Measurements from ENCODE around the gene HMHB1.

HMHB1 gene

DNA sequence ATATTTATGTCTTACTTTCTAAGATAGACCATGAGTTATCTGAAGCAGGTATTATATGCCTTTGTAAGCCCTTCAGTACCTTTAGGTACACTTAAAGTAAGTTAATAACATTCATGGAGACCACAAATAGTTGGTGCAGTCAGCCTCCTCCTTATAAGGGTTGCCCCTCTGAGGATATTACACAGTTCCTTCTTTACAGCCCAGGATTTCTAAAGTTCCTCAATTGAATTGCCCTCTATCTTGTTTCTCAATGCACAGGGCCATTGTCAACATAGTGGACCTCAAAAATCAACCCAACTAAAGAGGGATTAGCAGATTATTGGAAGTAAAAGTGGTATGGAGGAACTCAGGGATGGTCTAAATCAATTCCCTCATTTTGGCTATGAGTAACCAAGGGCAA, 50.3 kb downstream of the HMHB1 start:
- Mint-ChIP-seq H3K4me3 (no peak overlapping the region), H3K27ac (no peak overlapping the region), H3K4me1 (peaks cover 40% of the 10 kb centered on the region), H3K9me3 (peaks cover 8% of the 10 kb centered on the region), H3K36me3 (ENCODE audit: low read depth) (no peaks in the 10 kb centered on the region), H3K27me3 (ENCODE audit: low read depth, poor library complexity) (no peaks in the 10 kb centered on the region)
- TF ChIP-seq, protein P1, sequence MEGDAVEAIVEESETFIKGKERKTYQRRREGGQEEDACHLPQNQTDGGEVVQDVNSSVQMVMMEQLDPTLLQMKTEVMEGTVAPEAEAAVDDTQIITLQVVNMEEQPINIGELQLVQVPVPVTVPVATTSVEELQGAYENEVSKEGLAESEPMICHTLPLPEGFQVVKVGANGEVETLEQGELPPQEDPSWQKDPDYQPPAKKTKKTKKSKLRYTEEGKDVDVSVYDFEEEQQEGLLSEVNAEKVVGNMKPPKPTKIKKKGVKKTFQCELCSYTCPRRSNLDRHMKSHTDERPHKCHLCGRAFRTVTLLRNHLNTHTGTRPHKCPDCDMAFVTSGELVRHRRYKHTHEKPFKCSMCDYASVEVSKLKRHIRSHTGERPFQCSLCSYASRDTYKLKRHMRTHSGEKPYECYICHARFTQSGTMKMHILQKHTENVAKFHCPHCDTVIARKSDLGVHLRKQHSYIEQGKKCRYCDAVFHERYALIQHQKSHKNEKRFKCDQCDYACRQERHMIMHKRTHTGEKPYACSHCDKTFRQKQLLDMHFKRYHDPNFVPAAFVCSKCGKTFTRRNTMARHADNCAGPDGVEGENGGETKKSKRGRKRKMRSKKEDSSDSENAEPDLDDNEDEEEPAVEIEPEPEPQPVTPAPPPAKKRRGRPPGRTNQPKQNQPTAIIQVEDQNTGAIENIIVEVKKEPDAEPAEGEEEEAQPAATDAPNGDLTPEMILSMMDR (IDR thresholded peaks at IDR 0.05) = no peak
- DNase-seq = no peak

DNA sequence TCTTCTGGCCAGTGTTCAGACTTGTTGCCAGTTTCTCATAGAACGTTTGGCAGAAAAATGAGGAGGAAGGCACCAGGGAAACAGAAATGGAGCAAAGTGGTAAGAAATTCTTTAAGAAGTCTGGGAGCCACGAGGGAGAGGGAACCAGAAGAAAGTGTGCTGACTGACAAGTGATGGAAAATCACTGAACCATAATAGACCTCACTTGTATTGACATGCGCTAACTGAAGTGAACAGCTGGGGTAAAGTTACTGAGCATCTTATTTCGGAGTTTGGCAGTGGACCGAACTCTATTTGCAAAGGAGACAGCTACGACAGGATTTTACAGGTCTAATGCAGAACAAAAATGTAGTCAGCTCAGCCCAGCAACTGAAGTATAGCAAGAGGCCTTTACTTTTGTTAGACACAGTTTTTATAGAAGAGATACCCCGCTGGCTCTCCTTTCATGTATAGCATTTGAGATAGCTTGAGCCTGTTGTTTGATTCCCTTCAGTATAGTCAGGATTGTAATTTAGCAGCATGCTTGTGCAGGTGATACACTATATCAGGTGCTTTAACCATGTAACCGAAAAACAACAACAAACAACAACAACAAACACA, 53.6 kb downstream of the HMHB1 start:
- Mint-ChIP-seq H3K27me3 (ENCODE audit: low read depth, poor library complexity) (no peaks in the 10 kb centered on the region), H3K9me3 (no peaks in the 10 kb centered on the region), H3K4me1 (peaks cover 40% of the 10 kb centered on the region), H3K4me3 (no peak overlapping the region), H3K27ac (peak overlapping the region; percentile 52), H3K36me3 (ENCODE audit: low read depth) (no peaks in the 10 kb centered on the region)
- TF ChIP-seq, protein P1 (IDR thresholded peaks at IDR 0.05) = no peak
- no peak for DNase-seq
